ENCODE data around the gene METTL27. TPM values are rescaled to one million over a fixed set of nuclear protein-coding genes. Genes with fewer than 3 reads are reported as not detected.

The METTL27 gene
- total RNA-seq, 1 experiment from 2014 or later, result 0.55 TPM

DNA sequence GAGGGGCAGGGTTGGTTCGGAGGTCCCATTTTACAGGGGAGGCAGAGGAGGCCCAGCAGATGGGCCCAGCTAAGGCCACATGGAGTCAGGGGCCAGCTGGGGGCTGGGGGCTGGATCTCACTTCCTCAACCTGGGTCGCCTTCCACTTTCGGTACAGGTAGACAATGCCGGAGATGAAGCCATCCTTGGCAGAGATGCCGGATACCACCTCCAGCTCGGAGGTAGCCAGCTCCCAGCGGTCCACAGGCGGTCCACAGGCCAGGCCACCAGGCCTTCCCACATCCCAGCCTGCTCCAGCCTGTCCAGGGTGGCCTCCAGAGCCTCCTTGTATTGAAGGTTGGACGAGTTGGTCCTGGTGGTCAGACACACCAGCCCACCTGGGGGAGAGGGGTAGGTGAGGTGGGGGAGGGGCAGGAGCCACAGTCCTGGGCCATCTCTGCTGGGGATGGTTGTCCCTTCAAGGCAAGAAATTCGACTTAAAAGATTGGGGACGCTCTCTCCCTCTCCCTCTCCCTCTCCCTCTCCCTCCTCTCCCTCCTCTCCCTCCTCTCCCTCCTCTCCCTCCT is 7.6 kb downstream of the METTL27 start:
- H3K27me3 ChIP-seq, result no peaks in the 10 kb centered on the region; the same call in 1 of the 2 replicates
- peaks cover 11% of the 10 kb centered on the region; the same call in 1 of the 2 replicates for H3K4me1 ChIP-seq
- no peak overlapping the region for H3K27ac ChIP-seq
- no peak overlapping the region for H3K4me3 ChIP-seq
- no peaks in the 10 kb centered on the region for H3K36me3 ChIP-seq
- DNase-seq, result no peak
- no peaks in the 10 kb centered on the region for H3K9me3 ChIP-seq (replicated peaks)

GRCh38 chr7:73833251-73833919 is 8.9 kb downstream of the METTL27 start:
- Histone ChIP-seq H3K36me3 (no peaks in the 10 kb centered on the region), H3K4me3 (no peak overlapping the region), H3K9me3 (replicated peaks) (no peaks in the 10 kb centered on the region), H3K27ac (no peak overlapping the region), H3K27me3 (no peaks in the 10 kb centered on the region; the same call in 1 of the 2 replicates), H3K4me1 (peaks cover 11% of the 10 kb centered on the region; the same call in 1 of the 2 replicates)
- no peak for DNase-seq

- no peak for DNase-seq
- H3K4me1 ChIP-seq, result peaks cover 14% of the 10 kb centered on the region
- no peak overlapping the region for H3K27ac ChIP-seq
- no peaks in the 10 kb centered on the region for H3K36me3 ChIP-seq
- H3K4me3 ChIP-seq, result no peak overlapping the region
- H3K9me3 ChIP-seq (replicated peaks), result no peaks in the 10 kb centered on the region
- no peaks in the 10 kb centered on the region; the same call in 1 of the 2 replicates for H3K27me3 ChIP-seq
Measured at GRCh38 chr7:73832806-73833205, 9.5 kb downstream of the METTL27 start.

GRCh38 chr7:73831834-73832651 is 10.3 kb downstream of the METTL27 start:
- no peak overlapping the region for H3K4me3 ChIP-seq
- no peaks in the 10 kb centered on the region for H3K9me3 ChIP-seq (replicated peaks)
- no peak for DNase-seq
- no peaks in the 10 kb centered on the region for H3K36me3 ChIP-seq
- H3K27me3 ChIP-seq, result no peaks in the 10 kb centered on the region; the same call in 1 of the 2 replicates
- H3K4me1 ChIP-seq, result peaks cover 22% of the 10 kb centered on the region
- H3K27ac ChIP-seq, result no peak overlapping the region

GRCh38 chr7:73831584-73831833 is 10.8 kb downstream of the METTL27 start:
- Histone ChIP-seq H3K4me3 (no peak overlapping the region), H3K9me3 (replicated peaks) (no peaks in the 10 kb centered on the region), H3K36me3 (no peaks in the 10 kb centered on the region), H3K4me1 (peaks cover 26% of the 10 kb centered on the region), H3K27ac (no peak overlapping the region), H3K27me3 (no peaks in the 10 kb centered on the region; the same call in 1 of the 2 replicates)
- no peak for DNase-seq

DNA sequence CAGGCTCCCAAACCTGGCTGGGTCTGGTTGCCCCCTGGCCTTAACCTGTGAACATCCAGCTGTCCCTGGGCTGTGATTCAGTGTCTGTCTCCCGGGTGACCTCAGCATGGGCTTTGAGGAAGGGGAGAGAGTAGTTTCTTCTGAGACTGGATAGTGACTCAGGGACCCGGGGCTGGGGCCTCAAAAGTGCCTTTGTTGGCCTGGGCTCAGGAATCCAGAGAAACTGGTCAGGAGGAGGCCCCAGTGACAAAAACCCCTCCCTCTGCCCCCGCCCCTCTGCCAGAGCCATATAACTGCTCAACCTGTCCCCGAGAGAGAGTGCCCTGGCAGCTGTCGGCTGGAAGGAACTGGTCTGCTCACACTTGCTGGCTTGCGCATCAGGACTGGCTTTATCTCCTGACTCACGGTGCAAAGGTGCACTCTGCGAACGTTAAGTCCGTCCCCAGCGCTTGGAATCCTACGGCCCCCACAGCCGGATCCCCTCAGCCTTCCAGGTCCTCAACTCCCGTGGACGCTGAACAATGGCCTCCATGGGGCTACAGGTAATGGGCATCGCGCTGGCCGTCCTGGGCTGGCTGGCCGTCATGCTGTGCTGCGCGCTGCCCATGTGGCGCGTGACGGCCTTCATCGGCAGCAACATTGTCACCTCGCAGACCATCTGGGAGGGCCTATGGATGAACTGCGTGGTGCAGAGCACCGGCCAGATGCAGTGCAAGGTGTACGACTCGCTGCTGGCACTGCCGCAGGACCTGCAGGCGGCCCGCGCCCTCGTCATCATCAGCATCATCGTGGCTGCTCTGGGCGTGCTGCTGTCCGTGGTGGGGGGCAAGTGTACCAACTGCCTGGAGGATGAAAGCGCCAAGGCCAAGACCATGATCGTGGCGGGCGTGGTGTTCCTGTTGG is 11.4 kb downstream of the METTL27 start, which contains the start of gene CLDN4:
TSS of gene CLDN4 (plus strand) at position 316 of the 903 bp plus-strand sequence. CDS start at position 522, 206 bp downstream.
- peak; percentile 47 to 54 for DNase-seq

DNA sequence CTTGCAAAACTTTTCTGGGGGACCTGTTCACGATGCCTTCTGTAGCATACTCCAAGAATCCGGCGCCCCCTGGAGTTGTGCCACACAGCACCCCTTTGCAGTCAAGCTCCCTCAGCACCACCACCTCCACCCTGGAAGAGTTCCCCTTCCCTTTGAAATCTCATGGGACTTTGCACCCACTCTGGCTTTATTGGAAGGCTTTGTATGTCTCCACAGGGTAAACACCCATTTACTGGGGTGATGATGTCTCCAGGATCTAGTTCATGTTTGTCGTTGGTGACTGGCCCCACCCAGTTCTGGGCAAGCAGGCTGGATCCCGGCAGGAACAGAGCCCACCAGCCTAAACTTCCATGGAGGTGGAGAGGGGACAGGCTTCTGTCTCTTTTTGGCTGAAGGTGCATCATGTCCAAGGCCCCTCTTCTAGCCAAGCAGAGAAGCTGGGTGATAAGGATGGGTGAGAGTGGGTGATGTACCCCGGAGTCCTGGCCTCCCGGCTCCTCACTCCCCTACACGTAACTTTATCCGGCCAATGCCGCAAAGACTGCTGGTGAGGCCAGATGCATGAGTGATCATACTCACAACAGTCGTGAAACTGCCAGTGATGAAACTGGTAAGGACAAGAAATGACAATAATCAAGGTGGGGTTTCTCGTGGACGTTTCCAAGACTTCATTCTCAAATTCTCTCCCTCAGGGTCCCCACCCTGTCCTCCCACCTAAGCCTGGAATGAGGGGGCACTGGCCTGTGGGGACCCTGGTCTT is 12.2 kb downstream of the METTL27 start:
- DNase-seq, result no peak
- H3K36me3 ChIP-seq, result no peaks in the 10 kb centered on the region
- H3K4me3 ChIP-seq, result no peak overlapping the region
- H3K27ac ChIP-seq, result no peak overlapping the region
- no peaks in the 10 kb centered on the region for H3K9me3 ChIP-seq (replicated peaks)
- H3K4me1 ChIP-seq, result peaks cover 32% of the 10 kb centered on the region
- H3K27me3 ChIP-seq, result no peaks in the 10 kb centered on the region; the same call in 1 of the 2 replicates

More for the DNA sequence above, 11.4 kb downstream of the METTL27 start, which contains the start of gene CLDN4:
- Histone ChIP-seq H3K27me3 (no peaks in the 10 kb centered on the region; the same call in 1 of the 2 replicates), H3K36me3 (no peaks in the 10 kb centered on the region), H3K4me3 (no peak within 1 kb of the TSS), H3K27ac (no peak within 1 kb of the TSS), H3K9me3 (replicated peaks) (no peaks in the 10 kb centered on the region), H3K4me1 (peaks cover 32% of the 10 kb centered on the region)

DNA sequence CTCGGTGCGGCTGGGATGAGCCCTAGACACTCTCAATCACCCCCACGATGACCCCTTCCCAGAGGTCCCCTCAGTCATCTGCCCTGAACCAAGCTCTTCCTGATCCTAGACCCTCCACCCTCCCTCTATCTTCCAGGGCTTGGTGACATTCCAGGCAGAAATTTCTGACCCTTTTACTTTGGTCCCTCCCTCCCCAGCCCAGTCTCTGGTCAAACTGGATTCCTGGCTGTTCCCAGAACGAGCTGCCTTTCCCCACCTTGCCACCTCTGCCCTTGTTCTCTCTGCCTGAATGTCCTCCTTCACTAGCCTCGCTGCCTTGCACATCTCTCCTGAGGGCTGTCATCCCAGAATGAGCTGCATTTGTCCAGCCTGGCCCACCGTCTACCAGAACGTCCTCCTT is 12.8 kb downstream of the METTL27 start:
- Histone ChIP-seq H3K4me3 (no peak overlapping the region), H3K4me1 (peaks cover 32% of the 10 kb centered on the region), H3K27me3 (no peaks in the 10 kb centered on the region; the same call in 1 of the 2 replicates), H3K27ac (no peak overlapping the region), H3K9me3 (replicated peaks) (no peaks in the 10 kb centered on the region), H3K36me3 (no peaks in the 10 kb centered on the region)
- DNase-seq, result no peak

DNA sequence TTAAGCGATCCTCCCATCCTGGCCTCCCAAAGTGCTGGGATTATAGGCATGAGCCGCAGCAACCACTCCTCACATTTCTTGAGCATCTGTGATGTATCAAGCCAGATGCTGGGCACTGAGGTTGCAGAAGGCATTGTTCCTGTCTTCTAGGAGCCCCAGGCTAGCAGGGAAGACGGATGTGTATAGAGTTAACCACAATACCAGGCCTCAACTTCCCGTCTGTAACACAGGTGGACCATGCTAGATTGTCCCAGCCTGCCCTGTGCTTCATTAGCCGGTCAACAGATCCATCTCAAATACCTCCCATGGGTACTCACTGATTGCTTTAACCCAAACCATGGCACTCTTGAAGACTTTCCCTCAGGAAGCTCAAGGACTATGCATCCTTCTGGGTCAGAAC is 13.3 kb downstream of the METTL27 start:
- Histone ChIP-seq H3K9me3 (replicated peaks) (no peaks in the 10 kb centered on the region), H3K4me1 (peaks cover 32% of the 10 kb centered on the region), H3K27me3 (no peaks in the 10 kb centered on the region; the same call in 1 of the 2 replicates), H3K4me3 (no peak overlapping the region), H3K36me3 (no peaks in the 10 kb centered on the region), H3K27ac (no peak overlapping the region)
- no peak for DNase-seq

DNA sequence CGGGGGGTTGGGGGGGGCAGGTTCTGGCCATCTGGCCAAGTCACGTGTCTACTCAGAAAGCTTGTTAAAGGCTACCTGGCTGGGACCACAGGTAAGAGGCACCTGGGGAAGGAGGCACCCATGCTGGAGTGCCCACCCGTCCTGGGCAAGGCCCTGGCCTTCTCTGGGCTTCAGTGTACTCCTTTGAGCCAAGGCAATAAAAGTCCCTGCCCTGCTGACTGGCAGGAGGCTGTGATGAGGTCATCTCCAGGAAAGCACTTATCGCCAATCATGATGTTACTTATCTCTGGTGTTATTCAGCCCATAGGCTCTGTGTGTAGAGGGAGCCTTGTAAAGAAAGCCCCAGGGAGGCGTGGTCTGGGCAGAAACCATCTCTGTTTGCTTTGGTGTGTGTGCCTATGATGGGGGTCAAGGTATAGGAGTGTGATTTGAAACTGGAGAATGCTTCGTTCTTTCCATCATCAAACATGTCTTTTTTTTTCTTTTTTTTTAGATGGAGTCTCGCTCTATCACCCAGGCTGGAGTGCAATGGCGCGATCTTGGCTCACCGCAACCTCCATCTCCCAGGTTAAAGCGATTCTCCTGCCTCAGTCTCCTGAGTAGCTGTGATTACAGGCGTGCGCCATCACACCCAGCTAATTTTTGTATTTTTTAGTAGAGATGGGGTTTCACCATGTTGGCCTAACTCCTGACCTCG is 14.1 kb downstream of the METTL27 start:
- no peaks in the 10 kb centered on the region; the same call in 1 of the 2 replicates for H3K27me3 ChIP-seq
- no peak overlapping the region for H3K27ac ChIP-seq
- peak; percentile 41 to 63 for DNase-seq
- H3K4me1 ChIP-seq, result peaks cover 32% of the 10 kb centered on the region
- no peaks in the 10 kb centered on the region for H3K36me3 ChIP-seq
- H3K4me3 ChIP-seq, result no peak overlapping the region
- no peaks in the 10 kb centered on the region for H3K9me3 ChIP-seq (replicated peaks)

GRCh38 chr7:73827567-73828106 is 14.7 kb downstream of the METTL27 start:
- Histone ChIP-seq H3K27ac (no peak overlapping the region), H3K4me1 (peaks cover 38% of the 10 kb centered on the region)
- peak; percentile 46 to 47 for DNase-seq

GRCh38 chr7:73824986-73825385 is 17.3 kb downstream of the METTL27 start:
- Histone ChIP-seq H3K27ac (no peak overlapping the region), H3K4me1 (peaks cover 31% of the 10 kb centered on the region), H3K36me3 (no peaks in the 10 kb centered on the region), H3K4me3 (no peak overlapping the region), H3K27me3 (no peaks in the 10 kb centered on the region; the same call in 1 of the 2 replicates), H3K9me3 (replicated peaks) (no peaks in the 10 kb centered on the region)
- no peak for DNase-seq

More at GRCh38 chr7:73827567-73828106, 14.7 kb downstream of the METTL27 start:
- Histone ChIP-seq H3K9me3 (replicated peaks) (no peaks in the 10 kb centered on the region), H3K27me3 (no peaks in the 10 kb centered on the region; the same call in 1 of the 2 replicates), H3K36me3 (no peaks in the 10 kb centered on the region), H3K4me3 (no peak overlapping the region)

All from SJCRH30 (cell line).